Activated CD8-positive, alpha-beta memory T cell treated with anti-CD3 and anti-CD28 coated beads for 36 hours (primary cell): ENCODE measurements around the gene CORO2B. TPM values are rescaled to one million over a fixed set of nuclear protein-coding genes. Genes with fewer than 3 reads are reported as not detected.

Experiments
- CTCF ChIA-PET: fragments of 350-600 bp; sonication (Branson Sonifier 250); formaldehyde crosslinking; loops from one replicate; lab custom pipeline; 2021; ENCODE audit warnings: antibody characterized with exemption; lab: Charles Lee
- POLR2A ChIA-PET: fragments of 350-600 bp; sonication (Branson Sonifier 250); formaldehyde crosslinking; loops from one replicate; lab custom pipeline; 2021; ENCODE audit warnings: antibody characterized with exemption; lab: Charles Lee
- total RNA-seq, 2 experiments: library from RNA; stranded (reverse); gene quantifications; one replicate each; pipeline ENCODE4 v1.2.3, GENCODE V29; 2021

Gene CORO2B
- total RNA-seq, 2 experiments from 2014 or later, result 0.08 TPM; not detected in 1

DNA sequence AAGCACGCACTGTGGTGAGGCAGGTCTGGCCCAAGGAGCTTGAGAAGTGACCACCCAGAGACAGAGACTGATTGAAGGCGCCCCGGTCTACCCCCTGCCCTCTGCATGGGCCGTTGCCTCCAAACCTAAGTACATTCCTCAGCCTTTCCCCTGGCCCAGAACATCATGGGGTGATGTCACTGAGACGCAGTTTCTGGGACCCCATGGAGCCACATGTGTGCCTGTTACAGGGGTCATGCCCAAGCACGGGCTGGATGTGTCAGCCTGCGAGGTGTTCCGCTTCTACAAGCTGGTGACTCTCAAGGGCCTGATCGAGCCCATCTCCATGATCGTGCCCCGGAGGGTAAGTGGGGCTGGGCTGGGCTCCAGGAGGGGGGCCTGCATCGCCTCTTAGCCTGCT is 139.7 kb downstream of the CORO2B start:
- ChIA-PET CTCF (no interaction called here), POLR2A (interaction anchor here (0.6 kb wide), 1 partner anchor 61 kb away, joined by 3 read pairs; no protein-coding TSS in a partner anchor)

DNA sequence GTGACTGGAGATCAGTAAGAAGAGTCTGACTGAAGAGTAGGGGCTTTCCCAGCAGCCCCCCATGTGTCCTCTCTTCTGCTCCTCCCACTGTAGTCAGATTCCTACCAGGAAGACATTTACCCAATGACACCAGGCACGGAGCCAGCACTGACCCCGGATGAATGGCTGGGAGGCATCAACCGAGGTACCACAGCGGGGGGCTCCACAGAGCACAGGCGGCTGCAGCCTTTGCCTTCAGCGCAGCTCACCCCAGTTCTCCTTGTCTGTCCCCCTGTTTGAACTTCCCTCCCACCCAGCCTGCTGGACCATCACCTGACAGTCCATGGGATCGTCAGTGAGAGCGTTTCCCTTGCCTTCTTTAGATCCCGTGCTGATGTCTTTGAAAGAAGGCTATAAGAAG is 140.3 kb downstream of the CORO2B start:
- CTCF ChIA-PET, result no interaction called here
- POLR2A ChIA-PET, result no interaction called here

DNA sequence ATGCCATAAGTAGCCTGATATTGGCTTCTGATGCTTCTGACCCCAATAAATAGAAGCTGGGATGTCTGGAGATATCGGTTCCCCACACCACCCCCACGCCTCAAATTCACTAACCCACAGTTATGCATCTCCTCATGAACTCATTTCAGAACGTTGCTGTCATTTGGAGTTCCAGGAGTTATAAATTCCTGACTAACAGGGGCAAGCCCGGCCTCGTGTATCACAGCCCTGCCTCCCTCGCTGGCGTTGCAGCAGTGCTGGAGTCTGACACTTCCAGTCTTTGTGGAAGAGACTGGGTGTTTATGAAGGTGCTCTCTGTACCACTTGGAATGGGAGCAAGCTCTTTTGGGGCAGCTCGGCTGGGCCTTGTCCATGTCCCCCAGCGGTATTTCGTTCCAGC is 140.9 kb downstream of the CORO2B start:
- ChIA-PET POLR2A (no interaction called here), CTCF (no interaction called here)

DNA sequence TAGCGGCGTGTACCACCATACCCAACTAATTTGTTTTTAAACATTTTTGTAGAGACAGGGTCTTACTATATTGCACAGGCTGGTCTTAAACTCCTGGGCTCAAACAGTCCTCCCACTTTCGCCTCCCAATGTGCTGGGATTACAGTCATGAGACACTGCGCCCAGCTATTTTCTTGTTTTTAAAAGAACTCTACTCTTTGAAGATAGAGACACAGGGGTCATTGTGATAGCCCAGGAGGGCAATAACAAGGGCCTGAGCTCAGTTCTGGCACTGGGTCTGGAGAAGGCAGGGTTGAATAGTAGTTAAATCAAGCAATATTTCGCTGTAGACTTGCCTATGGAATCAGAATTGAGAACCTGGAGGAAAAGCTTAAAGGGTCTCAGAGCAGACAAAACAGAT is 143.1 kb downstream of the CORO2B start:
- ChIA-PET POLR2A (no interaction called here), CTCF (no interaction called here)

DNA sequence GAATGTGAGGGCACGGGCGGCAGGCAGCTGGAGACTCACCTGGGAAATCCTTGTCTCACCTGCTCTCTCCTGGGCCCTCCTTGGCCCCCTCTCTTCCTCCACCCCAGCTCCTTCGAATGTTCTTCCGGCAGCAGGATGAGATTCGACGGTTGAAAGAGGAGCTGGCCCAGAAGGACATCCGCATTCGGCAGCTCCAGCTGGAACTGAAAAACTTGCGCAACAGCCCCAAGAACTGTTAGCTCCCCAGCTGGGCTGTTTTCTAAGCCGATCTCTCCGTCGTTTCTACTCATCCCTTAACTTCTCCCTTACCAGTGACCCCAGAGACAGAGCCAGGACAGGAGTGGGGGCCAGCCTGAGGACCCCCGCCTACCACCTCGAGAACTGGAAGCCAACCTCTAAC is 146.9 kb downstream of the CORO2B start:
- POLR2A ChIA-PET, result no interaction called here
- CTCF ChIA-PET, result no interaction called here

DNA sequence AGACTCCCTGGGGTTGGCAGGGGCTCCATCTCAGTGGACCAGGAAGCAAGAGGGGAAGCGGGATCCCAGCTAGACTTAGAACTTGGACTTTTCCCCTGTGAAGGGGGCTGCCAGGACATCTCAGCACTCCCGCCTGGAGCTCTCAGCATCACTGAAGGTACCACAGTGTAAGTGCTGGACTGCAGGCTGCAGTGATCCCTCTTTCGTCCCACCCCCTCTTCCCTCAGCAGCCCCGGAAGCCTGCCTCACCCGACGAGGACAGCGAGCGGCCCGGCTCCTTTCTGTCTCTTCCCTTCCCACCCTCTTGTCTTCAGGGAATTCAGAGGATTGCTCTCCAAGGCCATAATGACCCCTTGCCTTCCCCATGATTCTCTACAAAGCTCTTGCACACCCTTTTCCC is 147.5 kb downstream of the CORO2B start:
- ChIA-PET CTCF (no interaction called here), POLR2A (no interaction called here)

DNA sequence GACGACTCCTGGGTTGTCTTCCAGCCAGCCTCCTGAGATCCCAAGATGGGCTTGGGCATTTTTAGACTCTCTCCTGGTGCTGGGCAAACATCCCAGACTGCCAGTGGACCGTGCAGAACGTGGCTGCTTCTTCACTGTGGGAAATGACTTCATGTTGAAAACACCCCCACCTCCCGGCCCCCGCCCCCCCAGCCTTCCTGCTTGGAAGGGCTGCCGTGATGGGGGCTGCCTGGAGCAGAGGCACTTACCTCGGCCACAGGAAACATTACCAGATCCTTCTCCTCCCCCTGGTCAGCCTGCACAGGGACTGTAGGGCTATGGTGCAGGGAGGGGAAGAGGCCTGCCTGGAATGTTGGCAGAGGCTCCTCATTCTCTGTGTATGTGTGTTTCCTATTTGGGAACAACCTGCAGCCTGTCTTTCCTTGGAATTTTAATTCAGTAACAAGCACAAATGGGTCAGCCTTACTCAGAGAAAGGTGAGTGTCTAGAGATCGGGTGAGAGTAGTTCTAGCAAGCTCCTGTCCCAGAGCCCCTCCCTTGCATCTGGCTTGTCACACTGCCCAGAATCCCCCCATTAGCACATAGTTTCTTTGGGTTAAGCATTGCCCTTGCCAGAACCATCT is 151.1 kb downstream of the CORO2B start:
- POLR2A ChIA-PET, result no interaction called here
- CTCF ChIA-PET, result interaction anchor here (1.0 kb wide), 1 partner anchor 8 kb away, joined by 3 read pairs; no protein-coding TSS in a partner anchor

DNA sequence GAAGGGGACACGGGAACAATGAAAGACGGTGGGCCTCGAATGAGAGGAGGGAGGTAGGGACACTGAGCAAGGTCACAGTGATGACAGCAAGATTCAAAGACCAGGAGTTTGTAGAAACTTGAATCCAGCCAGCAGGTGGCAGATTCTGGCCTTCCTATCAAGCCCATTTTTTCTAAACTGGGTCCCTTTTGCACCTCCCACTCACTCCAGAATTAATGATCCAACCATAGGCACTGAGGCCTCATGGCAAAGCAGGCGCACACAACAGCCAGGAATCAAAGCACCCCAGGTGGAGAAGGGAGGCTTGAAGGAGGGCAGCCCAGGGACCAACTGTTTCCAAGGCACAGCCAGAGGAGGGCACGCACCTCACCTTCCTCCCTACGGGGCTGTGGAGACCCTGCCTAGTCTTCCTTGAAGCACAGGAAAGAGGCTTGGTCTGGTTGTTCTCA is 151.7 kb downstream of the CORO2B start:
- ChIA-PET POLR2A (no interaction called here), CTCF (no interaction called here)

DNA sequence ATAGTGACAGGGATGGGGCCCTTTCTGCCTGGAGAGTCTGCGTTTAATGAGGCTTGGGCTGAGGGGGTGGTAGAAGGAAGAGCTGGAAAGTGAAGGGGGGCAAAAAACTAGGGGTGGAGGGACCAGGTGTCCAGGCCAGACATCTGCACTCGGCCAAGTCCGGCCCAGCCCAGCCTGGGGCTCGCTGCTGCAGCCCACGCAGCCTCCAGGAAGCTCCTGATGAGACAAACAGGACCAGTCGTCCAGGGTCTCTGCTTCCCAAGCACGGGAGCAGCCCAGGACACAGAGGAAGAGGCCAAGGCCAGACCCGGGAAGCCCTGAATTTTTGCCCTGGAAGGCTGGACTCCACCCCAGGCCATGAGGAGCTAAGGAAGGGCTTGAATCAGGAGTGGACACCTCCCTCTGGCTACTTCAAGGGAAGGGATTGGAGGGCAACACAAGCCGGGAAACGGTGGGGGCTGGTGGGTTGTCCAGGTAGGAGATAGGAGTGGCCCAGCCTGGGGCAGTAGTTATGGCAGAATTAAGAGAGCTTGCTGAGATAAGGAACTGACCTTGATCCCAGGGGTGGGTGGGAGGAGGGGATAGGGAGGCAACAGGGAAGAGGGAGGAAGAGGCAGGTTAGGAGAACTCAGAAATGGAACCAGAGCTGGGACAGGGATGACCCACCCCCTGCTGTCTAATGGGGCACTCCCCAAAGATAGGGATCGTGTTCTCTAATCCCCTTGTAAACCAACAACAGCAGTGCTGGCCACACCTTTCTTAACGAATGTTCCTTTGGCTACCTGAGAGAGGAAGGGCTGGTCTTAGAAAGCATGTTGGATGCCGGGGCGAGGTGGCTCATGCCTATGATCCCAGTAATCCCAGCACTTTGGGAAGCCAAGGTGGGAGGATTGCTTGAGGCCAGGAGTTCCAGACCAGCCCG is 152.4 kb downstream of the CORO2B start:
- ChIA-PET POLR2A (no interaction called here), CTCF (interaction anchor here (1.6 kb wide), 1 partner anchor 145 kb away, joined by 14 read pairs; no protein-coding TSS in a partner anchor)

DNA sequence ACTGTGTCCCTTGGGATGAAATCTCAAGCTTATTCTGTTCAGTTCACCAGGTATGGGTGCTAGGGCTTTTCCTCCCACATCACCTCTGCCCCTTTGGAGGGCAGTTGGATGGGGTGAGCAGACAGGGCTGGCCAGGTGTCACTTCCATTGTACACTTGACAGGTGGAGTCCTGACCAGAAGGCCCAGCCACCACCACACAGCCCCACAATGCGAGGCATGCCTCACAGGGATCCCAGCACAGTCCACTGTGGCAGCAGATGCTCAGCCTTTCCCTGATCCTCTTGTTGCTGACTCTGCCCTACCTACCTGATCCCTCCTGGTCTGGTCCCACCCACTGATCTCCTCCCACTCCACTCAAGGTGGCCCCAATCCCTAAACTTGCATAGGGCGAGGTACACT is 153.7 kb downstream of the CORO2B start:
- ChIA-PET CTCF (interaction anchor here (1.6 kb wide), 1 partner anchor 143 kb away, joined by 14 read pairs; no protein-coding TSS in a partner anchor), POLR2A (no interaction called here)

DNA sequence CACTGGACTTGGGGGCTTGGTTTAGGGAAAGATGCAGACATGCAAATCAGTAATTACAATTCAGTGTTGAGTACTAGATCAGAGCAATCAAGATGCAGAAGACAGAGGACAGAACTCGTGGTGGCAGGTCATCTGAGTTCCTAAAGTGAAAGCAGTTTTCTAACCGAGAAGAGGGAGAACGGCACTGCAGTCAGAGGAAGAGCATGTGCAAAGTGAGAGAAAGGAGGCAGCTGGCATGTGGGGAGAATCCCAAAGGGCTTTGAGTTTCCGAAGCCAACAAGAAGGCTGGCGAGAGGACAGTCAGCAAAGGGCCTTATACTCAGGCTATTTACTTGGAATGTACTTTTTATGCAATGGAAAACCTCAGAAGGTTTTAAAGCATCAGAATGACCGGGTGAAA is 154.9 kb downstream of the CORO2B start:
- CTCF ChIA-PET, result no interaction called here
- POLR2A ChIA-PET, result no interaction called here

DNA sequence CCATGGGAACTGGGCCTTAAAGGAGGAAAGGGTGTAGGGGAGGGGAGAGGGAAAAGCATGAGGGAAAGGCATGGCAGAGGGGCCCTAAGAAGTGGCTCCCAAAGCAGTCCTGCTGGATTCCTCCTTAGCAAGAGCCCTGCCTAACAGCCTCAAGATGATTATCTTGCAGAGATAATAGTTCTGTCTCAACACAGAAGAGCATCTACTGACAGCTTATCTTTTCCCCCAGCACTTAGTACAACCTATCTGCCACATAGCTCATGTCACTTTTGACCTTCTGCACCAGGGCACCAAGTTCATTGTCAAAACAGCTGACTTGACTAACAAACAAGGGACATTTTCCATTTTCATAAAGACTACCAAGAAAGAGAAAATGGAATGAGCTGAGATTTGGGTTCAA is 155.6 kb downstream of the CORO2B start:
- POLR2A ChIA-PET, result no interaction called here
- CTCF ChIA-PET, result interaction anchor here (1.4 kb wide), 1 partner anchor 142 kb away, joined by 4 read pairs; no protein-coding TSS in a partner anchor

DNA sequence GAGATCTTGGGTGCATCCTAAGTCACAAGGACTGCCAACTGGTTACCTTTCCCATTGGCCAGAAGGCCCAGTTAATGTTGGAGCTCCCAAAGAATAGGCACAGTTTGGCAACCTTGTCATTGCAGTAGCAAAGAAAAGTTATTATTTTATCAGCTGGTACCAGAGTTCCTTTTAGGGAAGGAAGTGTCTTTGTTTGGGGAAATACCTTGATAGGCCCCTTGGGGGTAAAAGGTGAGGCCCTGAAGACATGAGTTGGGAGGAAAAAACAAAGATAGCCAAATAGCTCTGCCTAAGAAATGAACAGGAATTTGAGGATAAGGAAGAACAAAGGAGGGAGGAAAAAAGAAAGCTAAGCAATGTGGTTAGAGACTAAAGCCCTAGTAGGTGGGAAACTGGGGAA is 156.1 kb downstream of the CORO2B start:
- CTCF ChIA-PET, result interaction anchor here (1.4 kb wide), 1 partner anchor 141 kb away, joined by 4 read pairs; no protein-coding TSS in a partner anchor
- POLR2A ChIA-PET, result no interaction called here

DNA sequence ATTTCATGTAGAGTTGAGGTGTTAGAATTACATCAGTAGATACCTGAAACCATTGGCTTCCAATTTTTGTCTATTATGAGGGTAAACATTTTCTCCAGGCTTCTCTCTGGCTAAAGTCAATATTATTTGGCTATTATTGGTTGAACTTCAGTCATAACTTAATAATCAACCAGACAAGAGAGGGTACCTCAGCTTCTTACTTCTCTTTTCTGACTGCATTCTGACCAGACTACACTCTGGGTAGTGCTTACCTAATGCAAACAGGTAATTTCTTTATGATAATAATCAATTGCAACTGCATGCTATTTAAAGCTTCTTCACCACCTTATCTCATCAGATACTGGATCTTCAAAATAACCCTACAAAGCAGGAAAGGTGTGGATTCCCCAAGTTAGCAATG is 156.8 kb downstream of the CORO2B start:
- CTCF ChIA-PET, result interaction anchor here (0.7 to 1.4 kb wide), 2 partner anchors 54 to 140 kb away, joined by 4 read pairs; no protein-coding TSS in a partner anchor
- POLR2A ChIA-PET, result no interaction called here

DNA sequence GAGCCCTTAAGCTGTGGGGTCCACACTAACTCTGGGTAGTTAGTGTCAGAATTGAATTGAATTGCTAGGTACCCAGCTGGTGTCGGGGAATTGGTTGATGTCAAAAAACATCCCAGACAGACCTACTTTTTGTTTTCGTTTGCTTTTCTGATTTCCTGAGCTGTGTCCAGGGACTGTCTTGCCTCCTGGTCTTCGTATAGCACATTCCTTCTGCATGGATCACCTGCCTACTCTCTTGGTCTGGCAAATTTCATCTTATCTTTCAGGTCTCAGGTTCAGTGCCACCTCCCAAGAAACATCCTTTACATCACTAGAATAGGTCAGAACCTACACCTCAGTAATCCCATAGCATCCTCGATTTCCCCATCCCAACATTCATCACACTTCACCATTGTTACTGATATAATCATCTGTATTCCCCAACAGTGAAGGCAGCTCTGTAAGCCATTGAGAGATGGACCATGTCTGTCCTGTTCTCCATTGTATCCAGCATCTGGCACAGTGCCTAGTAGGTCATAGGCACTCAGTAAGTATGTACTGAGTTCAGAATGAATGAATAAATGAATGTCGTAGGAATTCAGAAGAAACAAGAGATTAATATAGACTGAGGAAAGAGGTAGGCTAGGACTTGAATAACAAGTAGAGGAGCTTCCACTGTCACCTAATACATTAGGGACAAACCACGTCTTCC is 160.7 kb downstream of the CORO2B start:
- ChIA-PET CTCF (no interaction called here), POLR2A (no interaction called here)

DNA sequence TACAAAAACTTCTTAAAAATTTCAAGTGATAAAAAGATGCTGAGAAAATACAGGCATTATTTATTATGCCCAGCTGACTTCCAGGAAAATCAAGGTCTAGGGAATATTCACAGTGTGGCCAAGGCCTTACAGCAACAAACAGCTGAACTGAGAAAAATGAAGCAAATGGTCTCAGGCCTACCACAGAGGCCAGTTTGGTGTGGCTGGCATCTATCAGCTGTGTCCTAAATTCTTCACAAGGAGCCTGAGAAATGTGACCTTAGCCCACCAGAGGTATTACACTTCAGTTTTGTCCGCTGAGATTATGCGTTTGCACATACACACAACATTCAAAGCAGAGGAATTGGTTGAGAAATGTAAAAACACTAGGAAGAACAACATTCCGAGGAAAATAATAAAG is 164.5 kb downstream of the CORO2B start:
- CTCF ChIA-PET, result interaction anchor here (1.3 kb wide), 1 partner anchor 133 kb away, joined by 3 read pairs; no protein-coding TSS in a partner anchor
- POLR2A ChIA-PET, result no interaction called here

DNA sequence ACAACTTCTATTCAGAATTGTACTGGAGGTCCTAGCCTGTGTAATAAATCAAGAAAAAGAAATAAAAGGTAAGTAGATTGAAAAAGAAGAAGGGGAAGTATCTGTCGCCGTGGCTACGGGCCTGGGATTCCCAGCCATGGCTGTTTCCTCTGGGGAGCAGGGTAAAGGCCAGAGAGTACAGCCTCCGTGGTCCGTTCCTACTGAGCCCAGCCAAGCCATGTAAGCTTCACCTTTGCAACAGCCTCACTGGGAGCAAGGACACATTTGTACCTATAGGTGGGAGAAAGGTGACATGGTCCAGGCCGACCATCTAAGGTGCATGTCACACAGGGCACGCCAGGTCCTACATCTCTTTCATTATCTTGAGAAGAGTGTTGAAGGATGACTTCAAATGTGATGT is 170.6 kb downstream of the CORO2B start:
- ChIA-PET POLR2A (no interaction called here), CTCF (no interaction called here)

DNA sequence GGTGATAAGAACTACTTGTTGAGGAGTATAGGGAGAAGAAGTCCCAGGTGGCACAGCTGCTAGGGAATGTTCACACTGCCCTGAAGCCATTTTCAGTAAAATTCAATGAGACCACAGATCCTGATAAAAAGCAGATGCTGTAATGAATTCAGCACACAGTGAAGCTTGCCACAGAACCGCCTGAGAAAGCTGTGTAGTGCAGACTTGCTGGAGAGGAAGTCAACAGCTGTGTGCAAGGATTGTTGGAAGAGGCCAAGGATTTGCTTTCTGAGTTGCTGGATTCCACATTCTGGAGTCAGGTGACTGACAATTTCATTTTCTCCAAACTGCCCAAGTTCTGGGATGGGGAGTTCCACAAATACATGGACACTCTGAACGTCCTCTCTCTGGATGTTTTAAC is 171.0 kb downstream of the CORO2B start:
- CTCF ChIA-PET, result no interaction called here
- POLR2A ChIA-PET, result no interaction called here

DNA sequence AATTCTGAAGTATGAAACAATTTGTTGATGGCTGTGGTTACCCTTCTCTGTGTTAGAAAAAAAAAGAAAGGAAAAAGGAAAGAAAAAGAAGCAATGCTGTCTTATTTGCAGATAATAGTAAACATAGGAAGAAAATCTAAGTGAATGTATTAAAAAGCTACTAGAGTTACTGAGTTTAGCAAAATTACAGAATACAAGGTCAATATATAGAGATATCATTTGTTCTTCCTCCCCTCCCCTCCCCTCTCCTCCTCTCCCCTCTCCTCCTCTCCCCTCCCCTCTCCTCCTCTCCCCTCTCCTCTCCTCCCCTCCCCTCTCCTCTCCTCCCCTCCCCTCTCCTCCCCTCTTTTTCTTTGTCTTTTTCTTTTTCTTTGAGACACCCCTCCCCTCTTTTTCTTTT is 172.8 kb downstream of the CORO2B start:
- CTCF ChIA-PET, result no interaction called here
- POLR2A ChIA-PET, result no interaction called here

DNA sequence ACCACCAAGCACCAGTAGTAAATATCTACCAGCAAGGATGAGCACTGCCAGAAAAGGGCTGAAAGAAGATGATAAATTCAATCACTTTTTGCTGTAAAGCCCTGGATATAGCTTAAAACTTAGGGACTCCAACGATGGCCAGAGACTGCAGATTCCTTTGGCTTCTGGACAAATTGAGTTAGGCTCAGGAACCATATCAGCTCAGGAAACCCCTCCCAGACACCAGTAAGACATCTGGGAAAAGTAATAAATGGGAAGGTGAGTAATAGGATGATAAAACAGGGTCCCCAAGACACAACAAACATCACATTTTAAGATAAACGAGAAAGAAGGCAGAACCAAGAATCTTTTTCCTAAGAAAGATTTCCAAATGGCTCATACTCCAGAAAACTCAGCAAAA is 176.9 kb downstream of the CORO2B start:
- POLR2A ChIA-PET, result no interaction called here

More for the DNA sequence above, 176.9 kb downstream of the CORO2B start:
- CTCF ChIA-PET, result interaction anchor here (0.8 to 1.9 kb wide), 2 partner anchors 38 to 73 kb away, joined by 3 to 4 read pairs; no protein-coding TSS in a partner anchor
